ENCODE data around the gene MUC5AC.

Gene MUC5AC

GRCh38 chr11:1193326-1194230, 35.8 kb downstream of the MUC5AC start:
- no peak overlapping the region for H3K4me3 ChIP-seq (ENCODE audit: low read depth, low read length)
- no peak for TF ChIP-seq CTCF (IDR thresholded peaks at IDR 0.05; ENCODE audit: insufficient read depth, low read depth, low read length, missing control alignments)
- no peak for DNase-seq (ENCODE audit: low read depth)

GRCh38 chr11:1194231-1194976, 36.7 kb downstream of the MUC5AC start:
- TF ChIP-seq CTCF (IDR thresholded peaks at IDR 0.05; ENCODE audit: insufficient read depth, low read depth, low read length, missing control alignments), result no peak
- no peak overlapping the region for H3K4me3 ChIP-seq (ENCODE audit: low read depth, low read length)
- DNase-seq (ENCODE audit: low read depth), result no peak

- H3K4me3 ChIP-seq (ENCODE audit: low read depth, low read length), result no peak overlapping the region
- no peak for TF ChIP-seq CTCF (IDR thresholded peaks at IDR 0.05; ENCODE audit: insufficient read depth, low read depth, low read length, missing control alignments)
- DNase-seq (ENCODE audit: low read depth), result no peak
These were observed 37.4 kb downstream of the MUC5AC start for GRCh38 chr11:1194977-1195681.

GRCh38 chr11:1195682-1196515, 38.1 kb downstream of the MUC5AC start:
- H3K4me3 ChIP-seq (ENCODE audit: low read depth, low read length), result no peak overlapping the region
- no peak for DNase-seq (ENCODE audit: low read depth)
- no peak for TF ChIP-seq CTCF (IDR thresholded peaks at IDR 0.05; ENCODE audit: insufficient read depth, low read depth, low read length, missing control alignments)

- no peak for DNase-seq (ENCODE audit: low read depth)
- H3K4me3 ChIP-seq (ENCODE audit: low read depth, low read length), result no peak overlapping the region
- TF ChIP-seq CTCF (IDR thresholded peaks at IDR 0.05; ENCODE audit: insufficient read depth, low read depth, low read length, missing control alignments), result no peak
These were observed 39.0 kb downstream of the MUC5AC start for GRCh38 chr11:1196516-1197391.

Measured in GM12865 (cell line).